ENCODE measurements around the gene BICD2. TPM values are rescaled to one million over a fixed set of nuclear protein-coding genes. Genes with fewer than 3 reads are reported as not detected.

BICD2 gene
- total and polyA plus RNA-seq, 2 donors (not counting 1 experiment from before 2014, with no cell fraction given): 33.2 to 49.5 TPM

DNA sequence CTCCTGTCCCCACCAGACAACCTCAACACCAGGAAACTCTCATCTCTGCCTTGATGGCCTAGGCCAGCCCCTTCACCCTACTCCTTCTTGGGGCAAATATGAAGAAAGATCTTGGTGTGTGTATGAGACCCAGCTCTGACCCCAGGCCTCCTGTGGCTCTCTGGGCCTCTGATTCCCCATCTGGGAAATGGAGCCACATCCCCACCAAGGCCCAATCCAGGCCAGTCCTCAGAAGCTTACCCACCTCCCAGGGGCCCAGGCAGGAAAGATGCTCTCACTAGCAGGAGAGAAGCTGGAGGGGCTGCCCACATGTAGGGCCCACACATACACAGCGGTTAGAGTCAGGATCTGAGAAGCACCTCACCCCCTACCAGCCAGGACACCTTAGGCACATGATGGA lies 38.9 kb downstream of the BICD2 start:
- Histone ChIP-seq H3K9me3 (ENCODE audit: control extremely low read depth in 1 of 3, control insufficient read depth in 2 of 3, insufficient read depth in 1 of 3, low read length in 2 of 3) (no peaks in the 10 kb centered on the region), H3K36me3 (replicated peaks in 1 of 2; ENCODE audit: control extremely low read depth in 1 of 2, control insufficient read depth in 1 of 2, extremely low read depth in 1 of 2, insufficient read depth in 2 of 2, low read length in 1 of 2) (peaks cover 3 to 61% of the 10 kb centered on the region in 2 experiments), H3K79me2 (ENCODE audit: control insufficient read depth, insufficient read depth, low read length) (peaks cover 59% of the 10 kb centered on the region), H4K20me1 (ENCODE audit: control insufficient read depth, insufficient read depth, low read length, poor library complexity, severe bottlenecking) (peaks cover 63% of the 10 kb centered on the region), H3K4me2 (replicated peaks; ENCODE audit: low read depth, low read length, poor library complexity, severe bottlenecking) (peak overlapping the region; percentile 85), H3K4me3 (ENCODE audit: control extremely low read depth in 1 of 5, extremely low read depth in 1 of 5, insufficient read depth in 1 of 5, low read depth in 2 of 5, low read length in 4 of 5) (no peak overlapping the region), H3K27ac (ENCODE audit: low read length in 2 of 2) (peak overlapping the region in 1 of 2 donors; percentile 76), H3K9ac (ENCODE audit: low read length) (no peak overlapping the region), H3K4me1 (ENCODE audit: control insufficient read depth in 2 of 2, insufficient read depth in 2 of 2, low read length in 2 of 2) (peaks cover 59 to 93% of the 10 kb centered on the region in 2 donors), H3K27me3 (replicated peaks in 1 of 4; ENCODE audit: control extremely low read depth in 1 of 4, control insufficient read depth in 3 of 4, insufficient read depth in 4 of 4, low read length in 3 of 4) (no peaks in the 10 kb centered on the region), H2AFZ (ENCODE audit: insufficient read depth, low read depth, low read length, poor library complexity, severe bottlenecking) (no peak overlapping the region)
- WGBS (ENCODE audit: insufficient coverage): 100% methylated on average over 1 of the region's 1 CpG
- Mint-ChIP-seq H3K9me3 (ENCODE audit: insufficient read depth) (no peaks in the 10 kb centered on the region), H3K27ac (peak overlapping the region; percentile 95), H3K4me3 (no peak overlapping the region), H3K27me3 (no peaks in the 10 kb centered on the region), H3K4me1 (peaks cover 94% of the 10 kb centered on the region)
- no peak for ATAC-seq (ENCODE audit: low read depth)
- TF ChIP-seq CTCF (IDR thresholded peaks at IDR 0.05): no peak
- TF ChIP-seq EZH2 (IDR thresholded peaks at IDR 0.05; ENCODE audit: borderline replicate concordance, insufficient read depth, low read depth, low read length, poor library complexity, severe bottlenecking): no peak
- ChIA-PET CTCF (interaction anchor here (1.3 to 12.4 kb wide), 3 partner anchors 9 to 66 kb away, joined by 3 to 241 read pairs (median 109); no protein-coding TSS in a partner anchor), POLR2A (no interaction called here)
- intact Hi-C loops (cut with micrococcal nuclease): no loop called here
- no peak for DNase-seq

GRCh38 chr9:92725266-92725545 lies 39.4 kb downstream of the BICD2 start:
- Histone ChIP-seq H3K4me1 (ENCODE audit: control insufficient read depth in 2 of 2, insufficient read depth in 2 of 2, low read length in 2 of 2) (peaks cover 59 to 93% of the 10 kb centered on the region in 2 donors), H3K9ac (ENCODE audit: low read length) (no peak overlapping the region), H4K20me1 (ENCODE audit: control insufficient read depth, insufficient read depth, low read length, poor library complexity, severe bottlenecking) (peaks cover 57% of the 10 kb centered on the region), H3K9me3 (ENCODE audit: control extremely low read depth in 1 of 3, control insufficient read depth in 2 of 3, insufficient read depth in 1 of 3, low read length in 2 of 3) (no peaks in the 10 kb centered on the region), H3K27ac (ENCODE audit: low read length in 2 of 2) (peak overlapping the region in 1 of 2 donors; percentile 76), H3K79me2 (ENCODE audit: control insufficient read depth, insufficient read depth, low read length) (peaks cover 56% of the 10 kb centered on the region), H2AFZ (ENCODE audit: insufficient read depth, low read depth, low read length, poor library complexity, severe bottlenecking) (no peak overlapping the region), H3K4me3 (ENCODE audit: control extremely low read depth in 1 of 5, extremely low read depth in 1 of 5, insufficient read depth in 1 of 5, low read depth in 2 of 5, low read length in 4 of 5) (no peak overlapping the region), H3K4me2 (replicated peaks; ENCODE audit: low read depth, low read length, poor library complexity, severe bottlenecking) (no peak overlapping the region), H3K27me3 (replicated peaks in 1 of 4; ENCODE audit: control extremely low read depth in 1 of 4, control insufficient read depth in 3 of 4, insufficient read depth in 4 of 4, low read length in 3 of 4) (no peaks in the 10 kb centered on the region), H3K36me3 (replicated peaks in 1 of 2; ENCODE audit: control extremely low read depth in 1 of 2, control insufficient read depth in 1 of 2, extremely low read depth in 1 of 2, insufficient read depth in 2 of 2, low read length in 1 of 2) (peaks cover 3 to 66% of the 10 kb centered on the region in 2 experiments)
- POLR2A ChIA-PET: no interaction called here
- WGBS (ENCODE audit: insufficient coverage): 100% methylated on average over 4 of the region's 4 CpGs
- intact Hi-C loops (cut with micrococcal nuclease): no loop called here
- no peak overlapping the region for H3K4me3 Mint-ChIP-seq
- H3K27me3 Mint-ChIP-seq: no peaks in the 10 kb centered on the region
- peak overlapping the region; percentile 32 for H3K27ac Mint-ChIP-seq
- H3K9me3 Mint-ChIP-seq (ENCODE audit: insufficient read depth): no peaks in the 10 kb centered on the region
- CTCF ChIA-PET: interaction anchor here (1.3 to 12.4 kb wide), 4 partner anchors 9 to 67 kb away, joined by 3 to 241 read pairs (median 58); no protein-coding TSS in a partner anchor
- no peak for DNase-seq
- H3K4me1 Mint-ChIP-seq: peaks cover 94% of the 10 kb centered on the region
- TF ChIP-seq CTCF (IDR thresholded peaks at IDR 0.05) (no peak), EZH2 (IDR thresholded peaks at IDR 0.05; ENCODE audit: borderline replicate concordance, insufficient read depth, low read depth, low read length, poor library complexity, severe bottlenecking) (no peak)
- no peak for ATAC-seq (ENCODE audit: low read depth)
